GM23338 (cell line): ENCODE measurements around the gene SYT9. TPM values are rescaled to one million over a fixed set of nuclear protein-coding genes. Genes with fewer than 3 reads are reported as not detected.

Source experiments
- ATAC-seq: fragments of 200-7000 bp; cut with Tn5 transposase; 3 replicates; pipeline ENCODE4 v1.9.1; 2020
- DNase-seq: peaks from one replicate; pipeline ENCODE4 v3.0.0-alpha.2; 2015; ENCODE audit warnings: low spot score
- H2AFZ ChIP-seq: fragments of 200-600 bp; sonication (generic); 2 replicates; pipeline ENCODE4 v1.8.0; 2016; ENCODE audit warnings: antibody characterized with exemption, mild to moderate bottlenecking, moderate library complexity
- H3F3A ChIP-seq: fragments of 200-600 bp; sonication (generic); replicated peaks from 2 replicates; pipeline ENCODE4 v1.8.0; 2017; ENCODE audit warnings: antibody characterized with exemption, mixed run types, low read depth
- H3K27ac ChIP-seq: fragments of 200-600 bp; sonication (generic); 2 replicates; pipeline ENCODE4 v1.6.1; 2016; ENCODE audit warnings: low read depth
- H3K27me3 ChIP-seq: fragments of 200-600 bp; sonication (generic); 2 replicates; pipeline ENCODE4 v1.8.0; 2016; ENCODE audit warnings: mild to moderate bottlenecking, mixed run types, moderate library complexity; ENCODE audit not compliant: insufficient read depth
- H3K36me3 ChIP-seq: fragments of 200-600 bp; sonication (generic); 2 replicates; pipeline ENCODE4 v1.8.0; 2016; ENCODE audit warnings: mild to moderate bottlenecking; ENCODE audit not compliant: insufficient read depth
- H3K4me1 ChIP-seq: fragments of 200-600 bp; sonication (generic); 2 replicates; pipeline ENCODE4 v1.8.0; 2016; ENCODE audit warnings: mild to moderate bottlenecking, moderate library complexity; ENCODE audit not compliant: insufficient read depth
- H3K4me2 ChIP-seq: fragments of 200-600 bp; sonication (generic); 2 replicates; pipeline ENCODE4 v1.7.1; 2017; ENCODE audit warnings: mixed run types
- H3K4me3 ChIP-seq: fragments of 200-600 bp; sonication (generic); 2 replicates; pipeline ENCODE4 v1.6.1; 2016; ENCODE audit warnings: mixed run types
- H3K79me2 ChIP-seq: fragments of 200-600 bp; sonication (generic); replicated peaks from 2 replicates; pipeline ENCODE4 v1.8.0; 2017; ENCODE audit warnings: mild to moderate bottlenecking; ENCODE audit not compliant: insufficient read depth
- H3K9me2 ChIP-seq: fragments of 200-600 bp; sonication (generic); 2 replicates; pipeline ENCODE4 v1.8.0; 2017; ENCODE audit not compliant: insufficient read depth
- H4K20me1 ChIP-seq: fragments of 200-600 bp; sonication (generic); replicated peaks from 2 replicates; pipeline ENCODE4 v1.8.0; 2017; ENCODE audit warnings: mild to moderate bottlenecking; ENCODE audit not compliant: insufficient read depth
- H3K27ac Mint-ChIP-seq: 2 replicates; pipeline ENCODE4 v1.8.0; 2020; ENCODE audit warnings: inconsistent platforms, mild to moderate bottlenecking, moderate library complexity, mixed read lengths
- H3K27me3 Mint-ChIP-seq: 3 replicates; pipeline ENCODE4 v1.8.0; 2022; ENCODE audit warnings: low read depth, mild to moderate bottlenecking, moderate library complexity, mixed read lengths, inconsistent platforms; ENCODE audit not compliant: insufficient read depth, poor library complexity
- H3K36me3 Mint-ChIP-seq: 3 replicates; pipeline ENCODE4 v1.8.0; 2021; ENCODE audit warnings: low read depth, mild to moderate bottlenecking, inconsistent platforms, moderate library complexity, mixed read lengths
- H3K4me1 Mint-ChIP-seq: 3 replicates; pipeline ENCODE4 v1.8.0; 2020; ENCODE audit warnings: mild to moderate bottlenecking, inconsistent platforms, mixed read lengths
- H3K4me3 Mint-ChIP-seq: 3 replicates; pipeline ENCODE4 v1.8.0; 2021; ENCODE audit warnings: moderate library complexity, mild to moderate bottlenecking, inconsistent platforms, mixed read lengths
- H3K9me3 Mint-ChIP-seq: 3 replicates; pipeline ENCODE4 v1.8.0; 2020; ENCODE audit warnings: moderate library complexity, mild to moderate bottlenecking, inconsistent platforms, mixed read lengths
- EZH2phosphoT487 ChIP-seq: fragments of 200-600 bp; sonication (generic); IDR thresholded peaks from one replicate; pipeline ENCODE4 v1.8.1; 2018; ENCODE audit warnings: antibody characterized with exemption; ENCODE audit not compliant: unreplicated experiment
- JUNB ChIP-seq: IDR thresholded peaks from one replicate; pipeline ENCODE4 v1.6.1; 2016; ENCODE audit warnings: antibody characterized with exemption; ENCODE audit not compliant: unreplicated experiment
- NANOG ChIP-seq: IDR thresholded peaks from 2 replicates; pipeline ENCODE4 v1.6.1; 2016; ENCODE audit warnings: antibody characterized with exemption, borderline replicate concordance
- POLR2AphosphoS5 ChIP-seq: IDR thresholded peaks from 2 replicates; pipeline ENCODE4 v1.6.1; 2016; ENCODE audit warnings: antibody characterized with exemption, low read depth
- STAT1 ChIP-seq: IDR thresholded peaks from one replicate; pipeline ENCODE4 v1.6.1; 2016; ENCODE audit warnings: antibody characterized with exemption; ENCODE audit not compliant: unreplicated experiment
- ZNF331 ChIP-seq: fragments of 250-450 bp; sonication (Bioruptor Pico); IDR thresholded peaks from 2 replicates; pipeline ENCODE4 v1.5.0; 2020; ENCODE audit warnings: low read depth, mild to moderate bottlenecking, moderate library complexity
- polyA plus RNA-seq: library from polyadenylated mRNA; unstranded; fragments of >200 nt; fragmentation: Nextera tagmentation; extraction: Ambion mirVana; gene quantifications from 2 replicates; pipeline ENCODE4 v1.2.1, GENCODE V29; 2016
- total RNA-seq: library from RNA; depleted of rRNA; stranded (reverse); fragments of >200 nt; shearing (Covaris generic); gene quantifications from 2 replicates; pipeline ENCODE4 v1.2.3, GENCODE V29; 2014
- TF ChIP-seq, protein P1 (sequence below): IDR thresholded peaks from 2 replicates; pipeline ENCODE4 v1.6.1; 2016; ENCODE audit warnings: antibody characterized with exemption
- TF ChIP-seq, protein P2 (sequence below): fragments of 250-450 bp; sonication (Bioruptor Pico); IDR thresholded peaks from 2 replicates; pipeline ENCODE4 v1.5.0; 2020; ENCODE audit warnings: mild to moderate bottlenecking, moderate library complexity
- TF ChIP-seq, protein P3 (sequence below), 2 experiments: fragments of 200-600 bp in 1 of 2; sonication (generic) in 1 of 2; conservative IDR thresholded peaks; 2 replicates each; pipeline versions ENCODE4 v1.5.1 to v1.6.1; 2016 to 2017; ENCODE audit warnings: antibody characterized with exemption in 2 of 2, low read depth in 2 of 2, mild to moderate bottlenecking in 2 of 2, moderate library complexity in 1 of 2

Gene SYT9
- total and polyA plus RNA-seq, 2 experiments from 2014 or later, result 0.91 to 2.4 TPM

DNA sequence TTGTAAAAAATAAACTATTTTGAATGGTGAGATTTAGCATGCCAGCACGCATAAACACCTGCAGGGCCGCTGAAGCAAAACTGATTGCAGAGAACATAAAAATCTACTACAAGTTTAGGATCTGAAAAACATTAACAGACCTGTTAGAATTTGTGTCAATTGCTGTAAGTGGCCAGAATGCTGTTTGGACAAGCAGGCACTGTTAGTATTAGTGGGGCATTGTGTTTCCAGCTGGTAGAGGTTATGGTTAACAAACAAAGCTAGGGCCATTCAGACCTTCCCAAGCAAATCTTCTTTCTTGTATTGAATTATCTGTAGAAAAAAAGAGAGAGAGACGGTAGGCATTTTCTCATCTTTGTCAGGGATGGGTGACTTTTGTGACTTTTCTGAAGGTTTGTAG, 176.0 kb downstream of the SYT9 start:
- Histone ChIP-seq H3K27me3 (no peaks in the 10 kb centered on the region), H3K4me2 (no peak overlapping the region), H3K36me3 (no peaks in the 10 kb centered on the region), H4K20me1 (no peaks in the 10 kb centered on the region), H3F3A (no peaks in the 10 kb centered on the region), H2AFZ (no peak overlapping the region), H3K9me2 (no peaks in the 10 kb centered on the region), H3K4me1 (no peaks in the 10 kb centered on the region), H3K27ac (no peak overlapping the region), H3K79me2 (no peaks in the 10 kb centered on the region), H3K4me3 (no peak overlapping the region)
- H3K27ac Mint-ChIP-seq, result no peak overlapping the region
- H3K27me3 Mint-ChIP-seq, result peaks cover 2% of the 10 kb centered on the region
- no peak for DNase-seq
- peaks cover 7% of the 10 kb centered on the region; the same call in 2 of the 3 replicates for H3K4me1 Mint-ChIP-seq
- H3K4me3 Mint-ChIP-seq, result no peak overlapping the region
- H3K36me3 Mint-ChIP-seq, result no peaks in the 10 kb centered on the region
- H3K9me3 Mint-ChIP-seq, result no peaks in the 10 kb centered on the region
- TF ChIP-seq, protein P1, sequence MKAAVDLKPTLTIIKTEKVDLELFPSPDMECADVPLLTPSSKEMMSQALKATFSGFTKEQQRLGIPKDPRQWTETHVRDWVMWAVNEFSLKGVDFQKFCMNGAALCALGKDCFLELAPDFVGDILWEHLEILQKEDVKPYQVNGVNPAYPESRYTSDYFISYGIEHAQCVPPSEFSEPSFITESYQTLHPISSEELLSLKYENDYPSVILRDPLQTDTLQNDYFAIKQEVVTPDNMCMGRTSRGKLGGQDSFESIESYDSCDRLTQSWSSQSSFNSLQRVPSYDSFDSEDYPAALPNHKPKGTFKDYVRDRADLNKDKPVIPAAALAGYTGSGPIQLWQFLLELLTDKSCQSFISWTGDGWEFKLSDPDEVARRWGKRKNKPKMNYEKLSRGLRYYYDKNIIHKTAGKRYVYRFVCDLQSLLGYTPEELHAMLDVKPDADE, result no peak
- no peak for TF ChIP-seq STAT1
- no peak for TF ChIP-seq JUNB
- no peak for TF ChIP-seq ZNF331 (CRISPR knock-in tag)
- TF ChIP-seq, protein P2, sequence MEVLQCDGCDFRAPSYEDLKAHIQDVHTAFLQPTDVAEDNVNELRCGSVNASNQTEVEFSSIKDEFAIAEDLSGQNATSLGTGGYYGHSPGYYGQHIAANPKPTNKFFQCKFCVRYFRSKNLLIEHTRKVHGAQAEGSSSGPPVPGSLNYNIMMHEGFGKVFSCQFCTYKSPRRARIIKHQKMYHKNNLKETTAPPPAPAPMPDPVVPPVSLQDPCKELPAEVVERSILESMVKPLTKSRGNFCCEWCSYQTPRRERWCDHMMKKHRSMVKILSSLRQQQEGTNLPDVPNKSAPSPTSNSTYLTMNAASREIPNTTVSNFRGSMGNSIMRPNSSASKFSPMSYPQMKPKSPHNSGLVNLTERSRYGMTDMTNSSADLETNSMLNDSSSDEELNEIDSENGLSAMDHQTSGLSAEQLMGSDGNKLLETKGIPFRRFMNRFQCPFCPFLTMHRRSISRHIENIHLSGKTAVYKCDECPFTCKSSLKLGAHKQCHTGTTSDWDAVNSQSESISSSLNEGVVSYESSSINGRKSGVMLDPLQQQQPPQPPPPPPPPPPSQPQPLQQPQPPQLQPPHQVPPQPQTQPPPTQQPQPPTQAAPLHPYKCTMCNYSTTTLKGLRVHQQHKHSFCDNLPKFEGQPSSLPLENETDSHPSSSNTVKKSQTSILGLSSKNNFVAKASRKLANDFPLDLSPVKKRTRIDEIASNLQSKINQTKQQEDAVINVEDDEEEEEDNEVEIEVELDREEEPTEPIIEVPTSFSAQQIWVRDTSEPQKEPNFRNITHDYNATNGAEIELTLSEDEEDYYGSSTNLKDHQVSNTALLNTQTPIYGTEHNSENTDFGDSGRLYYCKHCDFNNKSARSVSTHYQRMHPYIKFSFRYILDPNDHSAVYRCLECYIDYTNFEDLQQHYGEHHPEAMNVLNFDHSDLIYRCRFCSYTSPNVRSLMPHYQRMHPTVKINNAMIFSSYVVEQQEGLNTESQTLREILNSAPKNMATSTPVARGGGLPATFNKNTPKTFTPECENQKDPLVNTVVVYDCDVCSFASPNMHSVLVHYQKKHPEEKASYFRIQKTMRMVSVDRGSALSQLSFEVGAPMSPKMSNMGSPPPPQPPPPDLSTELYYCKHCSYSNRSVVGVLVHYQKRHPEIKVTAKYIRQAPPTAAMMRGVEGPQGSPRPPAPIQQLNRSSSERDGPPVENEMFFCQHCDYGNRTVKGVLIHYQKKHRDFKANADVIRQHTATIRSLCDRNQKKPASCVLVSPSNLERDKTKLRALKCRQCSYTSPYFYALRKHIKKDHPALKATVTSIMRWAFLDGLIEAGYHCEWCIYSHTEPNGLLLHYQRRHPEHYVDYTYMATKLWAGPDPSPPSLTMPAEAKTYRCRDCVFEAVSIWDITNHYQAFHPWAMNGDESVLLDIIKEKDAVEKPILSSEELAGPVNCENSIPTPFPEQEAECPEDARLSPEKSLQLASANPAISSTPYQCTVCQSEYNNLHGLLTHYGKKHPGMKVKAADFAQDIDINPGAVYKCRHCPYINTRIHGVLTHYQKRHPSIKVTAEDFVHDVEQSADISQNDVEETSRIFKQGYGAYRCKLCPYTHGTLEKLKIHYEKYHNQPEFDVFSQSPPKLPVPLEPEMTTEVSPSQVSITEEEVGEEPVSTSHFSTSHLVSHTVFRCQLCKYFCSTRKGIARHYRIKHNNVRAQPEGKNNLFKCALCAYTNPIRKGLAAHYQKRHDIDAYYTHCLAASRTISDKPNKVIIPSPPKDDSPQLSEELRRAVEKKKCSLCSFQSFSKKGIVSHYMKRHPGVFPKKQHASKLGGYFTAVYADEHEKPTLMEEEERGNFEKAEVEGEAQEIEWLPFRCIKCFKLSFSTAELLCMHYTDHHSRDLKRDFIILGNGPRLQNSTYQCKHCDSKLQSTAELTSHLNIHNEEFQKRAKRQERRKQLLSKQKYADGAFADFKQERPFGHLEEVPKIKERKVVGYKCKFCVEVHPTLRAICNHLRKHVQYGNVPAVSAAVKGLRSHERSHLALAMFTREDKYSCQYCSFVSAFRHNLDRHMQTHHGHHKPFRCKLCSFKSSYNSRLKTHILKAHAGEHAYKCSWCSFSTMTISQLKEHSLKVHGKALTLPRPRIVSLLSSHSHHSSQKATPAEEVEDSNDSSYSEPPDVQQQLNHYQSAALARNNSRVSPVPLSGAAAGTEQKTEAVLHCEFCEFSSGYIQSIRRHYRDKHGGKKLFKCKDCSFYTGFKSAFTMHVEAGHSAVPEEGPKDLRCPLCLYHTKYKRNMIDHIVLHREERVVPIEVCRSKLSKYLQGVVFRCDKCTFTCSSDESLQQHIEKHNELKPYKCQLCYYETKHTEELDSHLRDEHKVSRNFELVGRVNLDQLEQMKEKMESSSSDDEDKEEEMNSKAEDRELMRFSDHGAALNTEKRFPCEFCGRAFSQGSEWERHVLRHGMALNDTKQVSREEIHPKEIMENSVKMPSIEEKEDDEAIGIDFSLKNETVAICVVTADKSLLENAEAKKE, result no peak
- TF ChIP-seq NANOG, result no peak
- TF ChIP-seq EZH2phosphoT487, result no peak
- TF ChIP-seq POLR2AphosphoS5, result no peak
- TF ChIP-seq, protein P3, sequence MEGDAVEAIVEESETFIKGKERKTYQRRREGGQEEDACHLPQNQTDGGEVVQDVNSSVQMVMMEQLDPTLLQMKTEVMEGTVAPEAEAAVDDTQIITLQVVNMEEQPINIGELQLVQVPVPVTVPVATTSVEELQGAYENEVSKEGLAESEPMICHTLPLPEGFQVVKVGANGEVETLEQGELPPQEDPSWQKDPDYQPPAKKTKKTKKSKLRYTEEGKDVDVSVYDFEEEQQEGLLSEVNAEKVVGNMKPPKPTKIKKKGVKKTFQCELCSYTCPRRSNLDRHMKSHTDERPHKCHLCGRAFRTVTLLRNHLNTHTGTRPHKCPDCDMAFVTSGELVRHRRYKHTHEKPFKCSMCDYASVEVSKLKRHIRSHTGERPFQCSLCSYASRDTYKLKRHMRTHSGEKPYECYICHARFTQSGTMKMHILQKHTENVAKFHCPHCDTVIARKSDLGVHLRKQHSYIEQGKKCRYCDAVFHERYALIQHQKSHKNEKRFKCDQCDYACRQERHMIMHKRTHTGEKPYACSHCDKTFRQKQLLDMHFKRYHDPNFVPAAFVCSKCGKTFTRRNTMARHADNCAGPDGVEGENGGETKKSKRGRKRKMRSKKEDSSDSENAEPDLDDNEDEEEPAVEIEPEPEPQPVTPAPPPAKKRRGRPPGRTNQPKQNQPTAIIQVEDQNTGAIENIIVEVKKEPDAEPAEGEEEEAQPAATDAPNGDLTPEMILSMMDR (conservative IDR thresholded peaks at IDR 0.05; ENCODE audit: low read depth in 2 of 2), result no peak
- no peak for ATAC-seq
